Right renal pelvis (tissue), 4 donors: ENCODE measurements around the gene IFT80. TPM values are rescaled to one million over a fixed set of nuclear protein-coding genes. Genes with fewer than 3 reads are reported as not detected.

Experiments used
- DNase-seq, 4 donors: peaks; one replicate each; pipeline ENCODE4 v3.0.0-alpha.2; 2013; ENCODE audit warnings: low read depth in 4 of 4, low spot score in 3 of 4, missing footprints in 1 of 4
- polyA plus RNA-seq, 4 donors: library from polyadenylated mRNA; unstranded; fragments of 120-200 nt; gene quantifications; one replicate each; pipeline ENCODE4 v1.2.1, GENCODE V29; 2013; ENCODE audit not compliant: insufficient read length in 4 of 4

IFT80 gene
- polyA plus RNA-seq, 4 donors: 47.8 to 66.9 (median 62.4) TPM

DNA sequence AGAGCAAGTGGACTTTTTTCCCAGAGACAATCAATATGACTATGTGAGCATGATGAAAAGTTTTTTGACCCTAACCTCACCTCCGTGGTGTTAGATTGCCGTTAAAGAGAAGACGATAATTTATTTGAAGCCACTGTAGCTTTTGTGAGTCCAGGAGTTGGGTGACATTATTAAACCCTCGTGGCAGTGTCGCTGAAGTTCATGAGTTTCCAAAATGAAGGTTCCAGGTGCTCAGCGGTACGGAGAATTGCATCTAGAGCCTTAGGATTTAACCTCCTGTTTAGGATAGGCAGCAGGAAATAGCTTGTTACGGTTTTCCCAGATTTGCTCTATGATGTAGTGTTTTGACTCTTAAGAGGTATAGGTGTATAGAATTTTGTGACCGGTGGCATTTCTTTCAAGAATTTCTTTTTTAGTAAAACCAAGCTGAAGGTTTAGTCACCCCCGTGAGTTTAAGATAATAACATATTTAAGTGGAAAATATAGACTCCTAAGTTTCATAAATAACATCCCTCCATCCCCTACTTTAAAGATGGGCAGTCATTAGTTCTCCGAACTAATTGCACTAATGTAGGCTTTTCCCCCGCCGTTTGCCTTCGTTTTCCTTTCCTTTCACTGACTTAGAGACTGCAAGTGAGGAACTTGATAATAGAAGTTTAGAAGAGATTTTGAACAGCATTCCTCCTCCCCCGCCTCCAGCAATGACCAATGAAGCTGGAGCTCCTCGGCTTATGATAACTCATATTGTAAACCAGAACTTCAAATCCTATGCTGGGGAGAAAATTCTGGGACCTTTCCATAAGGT, 2.5 kb upstream of the IFT80 start:
- peak in 1 of 4 donors; percentile 54 for DNase-seq

DNA sequence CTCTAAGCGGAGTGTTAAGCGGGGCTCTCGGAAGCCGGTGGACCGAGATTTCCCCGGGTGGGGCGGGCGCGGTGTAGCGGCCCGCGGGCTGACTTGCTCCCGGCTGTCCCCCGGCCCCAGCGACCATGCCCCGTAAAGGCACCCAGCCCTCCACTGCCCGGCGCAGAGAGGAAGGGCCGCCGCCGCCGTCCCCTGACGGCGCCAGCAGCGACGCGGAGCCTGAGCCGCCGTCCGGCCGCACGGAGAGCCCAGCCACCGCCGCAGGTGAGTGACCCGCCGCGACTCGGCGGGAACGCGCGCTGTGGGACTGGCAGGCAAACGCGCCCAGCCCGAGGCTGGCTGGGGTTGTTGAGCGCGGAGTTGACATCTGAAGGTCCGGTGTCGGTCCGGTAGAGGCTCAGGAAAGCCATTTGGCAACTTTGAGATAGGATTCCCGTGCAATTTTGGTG, 1.7 kb upstream of the IFT80 start:
- peak in 1 of 4 donors; percentile 5 for DNase-seq

DNA sequence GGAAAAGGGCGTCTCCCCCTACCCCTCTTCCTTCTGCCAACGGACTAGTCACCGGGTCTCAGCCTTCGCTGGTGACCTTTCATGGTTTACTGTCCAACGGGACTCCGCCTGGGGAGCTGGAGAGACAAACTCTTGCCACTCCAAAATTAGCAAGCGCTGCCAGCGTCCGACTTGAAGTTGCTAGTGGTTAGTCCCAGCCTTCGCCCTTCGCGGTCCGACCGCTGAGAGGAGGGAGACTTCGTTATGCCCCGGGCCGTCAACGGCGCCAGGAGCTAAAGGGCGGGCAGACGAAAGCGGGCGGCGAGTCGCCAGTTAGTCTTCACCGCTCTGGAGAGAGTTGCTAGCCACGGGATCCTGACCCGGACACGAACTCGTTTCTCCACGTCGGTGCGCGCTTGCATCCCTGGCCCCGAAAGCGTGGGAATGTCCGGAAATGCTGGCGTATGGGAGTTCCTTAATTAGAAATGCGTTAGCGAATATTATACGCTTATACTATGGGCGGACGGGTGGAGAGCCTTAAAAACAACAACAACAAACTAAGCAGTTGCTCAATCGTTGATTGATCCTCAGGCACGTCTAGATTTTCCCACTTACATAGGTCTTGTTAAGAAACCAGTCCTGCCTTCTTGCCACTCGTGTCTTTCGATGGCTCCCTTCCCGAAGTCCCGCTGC, 1.1 kb upstream of the IFT80 start:
- DNase-seq: peak in 1 of 4 donors; percentile 19

DNA sequence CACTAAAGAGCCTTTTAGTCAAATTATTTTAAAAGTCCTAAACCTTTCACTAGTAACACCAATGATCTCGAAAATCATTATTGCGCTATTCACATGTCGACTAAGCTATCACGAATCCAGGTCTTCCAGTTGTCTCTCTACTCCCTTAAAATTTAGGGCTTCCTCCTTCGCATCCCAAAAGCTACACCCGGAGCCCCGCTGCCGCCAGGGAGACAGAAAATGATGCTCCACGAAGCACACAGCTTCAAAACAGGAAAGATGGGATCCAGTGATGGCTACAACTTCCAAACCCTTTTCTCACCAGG, 253 bp downstream of the IFT80 start:
- DNase-seq: no peak

DNA sequence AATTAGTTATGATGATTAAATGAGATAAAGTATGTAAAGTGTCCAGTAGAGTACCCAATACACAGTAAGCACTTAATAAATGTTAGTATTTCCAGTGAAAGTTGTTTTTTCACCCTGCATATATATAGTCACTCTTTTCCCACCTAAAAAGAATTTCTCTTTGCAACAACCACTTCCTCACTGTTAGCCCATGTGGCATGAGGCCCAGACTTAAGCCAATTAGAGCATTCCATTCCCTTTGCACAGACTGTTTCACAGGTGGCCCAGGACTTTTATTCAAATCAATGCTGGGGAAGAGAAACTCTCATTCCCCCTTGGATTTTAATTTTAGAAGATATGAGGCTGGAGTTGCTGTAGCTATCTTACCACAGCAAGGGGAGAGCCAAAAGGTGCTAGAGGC, 3.7 kb downstream of the IFT80 start:
- DNase-seq: no peak

DNA sequence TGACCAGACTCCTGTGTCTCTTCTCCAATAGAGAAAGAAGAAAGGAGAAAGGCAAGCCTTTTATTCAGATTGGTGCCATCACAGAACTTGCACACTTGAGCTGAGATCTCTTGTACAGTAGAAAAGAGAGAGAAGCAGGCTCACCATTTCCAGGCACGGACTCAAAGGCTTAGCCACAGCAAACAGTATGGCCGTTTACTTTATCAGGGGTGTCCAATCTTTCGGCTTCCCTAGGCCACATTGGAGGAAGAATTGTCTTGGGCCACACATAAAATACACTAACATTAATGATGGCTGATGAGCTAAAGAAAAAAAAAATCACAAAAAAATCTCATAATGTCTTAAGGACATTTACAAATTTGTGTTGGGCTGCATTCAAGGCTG, 5.0 kb downstream of the IFT80 start:
- DNase-seq: no peak

DNA sequence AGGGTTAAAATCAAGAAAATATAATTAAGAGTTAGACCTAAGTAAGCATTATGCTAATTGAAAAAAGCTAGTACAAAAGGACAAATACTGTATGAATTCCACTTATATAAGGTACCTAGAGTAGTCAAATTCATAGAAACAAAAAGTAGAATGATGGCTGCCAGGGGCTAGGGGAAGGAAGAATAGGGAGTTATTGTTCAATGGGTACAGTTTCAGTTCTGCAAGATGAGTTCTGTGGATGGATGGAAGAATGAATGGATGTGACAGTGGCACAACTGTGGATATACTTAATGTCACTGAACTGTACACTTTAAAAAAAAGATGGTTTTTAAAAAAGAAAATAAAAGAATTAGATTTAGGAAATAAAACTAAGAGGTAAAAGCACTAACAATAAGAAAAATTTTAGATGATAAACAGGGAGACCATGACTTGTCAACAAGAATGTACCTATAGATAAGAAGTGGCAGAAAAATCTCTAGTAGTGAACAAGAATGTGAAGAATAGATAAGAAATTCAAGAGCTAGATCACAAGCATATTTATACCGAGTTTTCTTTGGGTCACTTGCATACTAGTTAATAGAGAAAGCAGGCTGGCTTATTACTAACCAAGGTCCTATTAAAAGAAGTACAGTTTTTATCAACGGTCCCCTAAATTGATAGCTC, 5.5 kb downstream of the IFT80 start:
- DNase-seq: no peak

DNA sequence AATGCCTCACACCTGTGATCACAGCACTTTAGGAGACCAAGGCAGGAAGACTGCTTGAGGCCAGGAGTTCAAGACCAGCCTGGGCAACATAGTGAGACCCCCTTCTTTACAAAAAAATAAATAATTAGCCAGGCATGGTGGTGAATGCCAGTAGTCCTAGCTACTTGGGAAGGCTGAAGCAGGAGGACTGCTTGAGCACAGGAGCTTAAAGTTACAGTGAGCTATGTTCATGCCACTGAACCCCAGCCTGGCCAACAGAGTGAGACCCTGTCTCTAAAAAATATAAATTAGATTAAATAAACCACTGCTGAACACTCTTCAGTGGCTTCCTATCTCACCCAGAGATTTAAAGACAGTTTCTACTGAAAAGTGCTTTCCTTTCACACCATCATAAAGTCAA, 6.2 kb downstream of the IFT80 start:
- DNase-seq: no peak

DNA sequence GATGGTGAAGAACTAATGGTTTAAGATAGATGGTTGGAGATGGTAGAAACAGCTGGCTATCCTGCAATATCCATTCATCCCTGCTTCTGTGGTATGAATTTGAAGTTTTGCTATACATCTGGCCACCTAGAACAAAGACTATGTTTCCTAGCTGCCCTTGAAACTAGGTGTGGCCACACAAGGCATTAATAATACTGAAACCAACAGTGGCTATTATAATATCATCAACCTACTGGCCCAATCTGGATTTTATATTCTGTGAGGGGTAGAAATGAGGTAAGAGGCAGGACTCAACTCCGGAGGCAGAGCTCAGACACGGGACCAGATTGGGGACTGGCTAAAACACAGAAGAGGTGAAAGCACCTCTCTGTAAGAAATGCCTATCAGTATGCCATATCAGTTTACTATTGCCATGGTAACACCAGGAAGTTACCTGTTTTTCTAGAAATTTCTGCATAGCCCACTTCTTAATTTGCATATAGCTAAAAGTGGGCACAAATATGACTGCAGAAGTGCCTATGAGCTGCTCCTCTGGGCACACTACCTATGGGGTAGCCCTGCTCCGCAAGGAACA, 8.4 kb downstream of the IFT80 start:
- no peak for DNase-seq

DNA sequence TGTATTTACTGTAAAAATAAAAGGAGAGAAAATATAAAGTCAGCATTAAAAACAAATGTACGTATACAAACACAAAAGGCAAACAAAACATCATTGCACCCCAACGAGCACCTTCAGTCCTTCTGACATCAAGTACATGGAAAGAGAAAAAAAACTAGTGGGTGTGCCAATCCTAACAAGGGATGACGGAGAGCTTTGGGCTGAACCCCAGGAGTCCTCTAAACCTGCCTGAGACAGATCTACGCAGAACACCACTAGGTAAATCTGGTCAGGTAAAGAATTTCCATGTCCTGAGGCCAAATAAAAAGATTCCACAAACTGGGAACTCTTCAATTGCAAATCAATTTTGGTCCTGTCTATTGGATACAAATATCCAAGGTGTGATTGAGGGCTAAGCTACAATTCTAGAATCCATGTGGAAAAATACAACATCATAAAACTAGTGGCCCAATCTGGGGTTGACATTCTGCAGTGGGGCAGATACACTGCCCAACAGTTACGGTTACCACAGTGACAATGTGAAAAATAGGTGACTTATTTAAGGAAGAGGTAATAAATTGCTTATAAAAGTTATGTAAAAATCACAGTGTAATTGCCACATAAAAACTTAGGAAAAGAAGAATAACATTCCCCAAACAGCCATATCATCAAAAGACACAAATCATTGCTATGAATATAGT, 14.2 kb downstream of the IFT80 start:
- DNase-seq: no peak

DNA sequence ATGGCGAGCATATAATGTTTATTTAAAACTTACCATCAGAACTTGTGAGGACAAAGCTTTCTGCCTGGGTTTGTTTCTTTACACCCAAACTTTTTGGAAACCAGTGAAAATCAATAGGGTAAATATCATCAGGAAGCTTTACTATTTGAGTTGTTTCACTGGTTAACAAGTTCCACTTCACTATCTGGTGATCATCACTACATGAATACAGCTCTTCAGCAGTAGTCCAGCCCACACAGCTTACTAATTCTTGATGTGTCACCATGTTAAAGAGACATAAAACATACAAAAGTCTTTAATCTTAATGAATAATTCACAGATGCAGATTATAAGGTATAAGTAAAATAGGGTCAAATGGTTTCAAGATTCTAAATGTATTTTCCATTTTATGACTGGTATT, 17.6 kb downstream of the IFT80 start:
- DNase-seq: no peak

DNA sequence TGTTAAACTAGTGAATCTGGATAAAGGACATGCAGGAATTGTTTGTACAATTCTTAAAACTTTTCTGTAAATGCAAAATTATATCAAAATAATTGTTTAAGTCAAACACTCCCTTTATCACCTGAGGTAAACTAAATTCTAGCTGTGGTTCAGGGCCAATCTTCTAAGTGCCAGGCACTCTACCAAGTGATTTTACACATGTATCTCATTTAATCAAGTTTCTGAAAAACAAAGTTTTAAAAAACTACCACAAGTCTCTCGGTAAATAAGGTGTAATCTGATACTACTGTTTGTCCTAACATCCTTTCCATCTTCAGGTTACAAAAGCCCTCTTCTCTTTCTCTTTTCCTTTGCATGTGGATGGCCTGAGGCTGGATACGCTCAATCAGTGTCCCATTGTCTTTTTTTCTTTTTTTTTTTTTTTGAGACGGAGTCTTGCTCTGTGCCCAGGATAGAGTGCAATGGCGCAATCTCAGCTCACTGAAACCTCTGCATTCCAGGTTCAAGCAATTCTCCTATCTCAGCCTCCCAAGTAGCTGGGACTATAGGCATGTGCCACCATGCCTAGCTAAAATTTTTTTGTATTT, 19.3 kb downstream of the IFT80 start:
- DNase-seq: no peak

DNA sequence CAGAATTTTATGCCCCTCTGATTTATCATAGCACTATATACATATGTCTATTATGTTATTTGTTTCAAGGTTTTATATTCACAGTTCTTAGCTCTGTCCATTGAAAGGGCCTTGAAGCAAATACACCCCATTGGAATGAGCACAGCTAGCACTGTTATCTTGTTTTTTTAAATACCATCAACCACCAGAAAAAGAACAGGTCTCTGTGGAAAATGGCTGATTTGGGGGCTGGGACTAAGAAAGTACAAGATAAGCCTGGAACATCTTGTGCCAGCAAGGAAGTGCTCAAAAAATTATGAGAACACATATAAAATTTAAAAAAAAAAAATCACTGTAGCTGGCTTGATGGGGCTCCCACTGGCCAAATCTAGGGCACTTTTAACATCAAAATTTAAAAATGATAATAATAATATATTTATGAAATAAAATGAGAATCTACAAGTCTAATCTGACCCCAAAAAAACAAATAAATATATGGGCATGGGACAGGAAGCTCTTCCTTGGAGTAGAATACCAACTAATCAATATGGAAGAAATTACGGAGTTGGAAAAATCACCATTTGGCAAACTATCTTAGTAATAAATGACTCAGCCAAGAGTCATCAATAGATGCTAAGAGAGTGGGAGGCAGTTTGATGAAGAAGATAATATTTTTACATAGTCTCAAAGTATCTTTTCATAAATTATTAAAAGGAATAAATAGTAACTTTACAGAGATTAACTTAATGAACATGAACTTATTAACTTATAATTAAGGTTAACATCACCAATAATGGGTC, 20.5 kb downstream of the IFT80 start:
- DNase-seq: no peak

DNA sequence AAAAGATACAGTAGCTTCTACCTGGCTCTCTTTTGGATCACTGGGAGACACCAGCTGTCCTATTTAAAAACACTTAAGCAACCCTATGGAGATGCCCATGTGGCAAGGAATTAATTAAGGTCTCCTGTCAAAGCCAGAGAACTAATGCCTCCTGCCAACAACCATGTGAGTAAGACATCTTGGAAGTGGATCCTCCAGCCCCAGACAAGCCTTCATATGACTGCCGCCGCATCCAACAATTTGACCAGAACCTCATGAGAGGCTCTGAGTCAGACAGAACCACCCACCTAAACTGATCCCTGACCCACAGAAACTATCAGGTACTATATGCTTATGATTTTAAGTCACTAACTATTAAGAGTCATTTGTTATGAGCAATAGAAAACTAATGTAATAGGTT, 22.3 kb downstream of the IFT80 start:
- no peak for DNase-seq

DNA sequence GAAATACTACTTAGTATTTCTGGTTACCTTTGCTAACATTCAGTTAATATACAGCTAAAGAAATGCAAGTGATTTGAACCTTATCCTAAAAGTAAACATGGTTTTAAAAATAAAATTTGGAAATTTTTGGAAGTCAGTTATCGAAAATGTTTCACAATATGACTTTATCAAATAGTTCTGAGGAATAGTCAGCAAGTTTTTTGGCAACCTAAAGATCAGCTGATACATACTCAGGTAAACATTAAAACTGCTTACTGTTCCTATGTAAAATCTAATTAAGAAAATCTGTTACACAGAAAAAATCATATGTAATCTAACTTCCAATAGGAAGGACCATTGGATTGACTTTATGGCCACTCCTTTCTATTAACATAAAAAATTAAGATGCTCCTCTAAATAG, 24.1 kb downstream of the IFT80 start:
- no peak for DNase-seq

DNA sequence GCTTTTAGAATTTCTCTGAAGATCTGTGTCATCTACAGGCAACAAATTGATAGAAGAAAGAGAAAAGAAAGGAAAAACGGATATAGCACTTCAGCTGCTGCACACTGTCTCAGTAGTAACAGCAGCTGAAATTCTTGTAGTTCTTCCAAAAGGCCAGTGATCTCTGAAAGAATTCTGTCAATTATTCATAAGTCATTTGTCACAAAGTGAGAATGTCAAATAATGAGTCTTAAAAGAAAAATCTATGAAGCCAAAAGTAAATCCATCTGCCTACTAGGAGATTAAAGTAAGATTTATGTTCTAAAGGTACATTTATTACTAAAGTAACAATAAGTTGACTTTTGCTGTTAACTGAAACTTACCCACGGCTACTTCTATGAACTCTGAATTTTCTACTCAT, 24.6 kb downstream of the IFT80 start:
- no peak for DNase-seq

DNA sequence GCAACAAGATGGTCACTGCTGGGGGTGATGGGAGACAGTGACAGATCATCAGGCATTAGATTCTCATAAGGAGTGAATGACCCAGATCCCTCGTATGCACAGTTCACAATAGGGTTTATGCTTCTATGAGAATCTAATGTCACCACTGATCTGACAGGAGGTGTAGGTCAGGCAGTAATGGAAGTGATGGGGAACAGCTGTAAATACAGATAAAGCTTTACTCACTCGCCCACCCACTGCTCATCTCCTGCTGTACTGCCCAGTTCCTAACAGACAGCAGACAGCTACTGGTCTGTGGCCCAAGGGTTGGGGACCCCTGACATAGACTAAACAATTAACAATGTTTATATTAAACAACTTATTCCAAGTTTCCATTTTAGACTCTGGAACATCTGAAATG, 25.4 kb downstream of the IFT80 start:
- DNase-seq: no peak

DNA sequence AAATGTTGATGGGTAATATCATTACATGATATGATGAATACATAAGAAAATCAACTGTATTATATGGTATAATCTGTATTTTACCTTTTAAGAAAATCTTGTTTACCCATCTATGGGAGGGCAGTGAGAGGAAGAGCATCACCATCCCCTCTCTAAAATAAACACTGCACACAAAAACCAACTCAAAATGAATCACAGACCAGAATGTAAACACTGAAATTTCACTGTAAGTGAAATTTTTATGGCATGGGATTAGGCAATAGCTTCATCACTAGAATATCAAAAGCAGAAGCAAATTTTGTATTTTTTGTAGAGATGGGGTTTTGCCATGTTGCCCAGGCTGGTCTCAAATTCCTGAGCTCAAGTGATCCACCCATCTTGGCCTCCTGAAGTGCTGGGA, 26.2 kb downstream of the IFT80 start:
- DNase-seq: no peak

DNA sequence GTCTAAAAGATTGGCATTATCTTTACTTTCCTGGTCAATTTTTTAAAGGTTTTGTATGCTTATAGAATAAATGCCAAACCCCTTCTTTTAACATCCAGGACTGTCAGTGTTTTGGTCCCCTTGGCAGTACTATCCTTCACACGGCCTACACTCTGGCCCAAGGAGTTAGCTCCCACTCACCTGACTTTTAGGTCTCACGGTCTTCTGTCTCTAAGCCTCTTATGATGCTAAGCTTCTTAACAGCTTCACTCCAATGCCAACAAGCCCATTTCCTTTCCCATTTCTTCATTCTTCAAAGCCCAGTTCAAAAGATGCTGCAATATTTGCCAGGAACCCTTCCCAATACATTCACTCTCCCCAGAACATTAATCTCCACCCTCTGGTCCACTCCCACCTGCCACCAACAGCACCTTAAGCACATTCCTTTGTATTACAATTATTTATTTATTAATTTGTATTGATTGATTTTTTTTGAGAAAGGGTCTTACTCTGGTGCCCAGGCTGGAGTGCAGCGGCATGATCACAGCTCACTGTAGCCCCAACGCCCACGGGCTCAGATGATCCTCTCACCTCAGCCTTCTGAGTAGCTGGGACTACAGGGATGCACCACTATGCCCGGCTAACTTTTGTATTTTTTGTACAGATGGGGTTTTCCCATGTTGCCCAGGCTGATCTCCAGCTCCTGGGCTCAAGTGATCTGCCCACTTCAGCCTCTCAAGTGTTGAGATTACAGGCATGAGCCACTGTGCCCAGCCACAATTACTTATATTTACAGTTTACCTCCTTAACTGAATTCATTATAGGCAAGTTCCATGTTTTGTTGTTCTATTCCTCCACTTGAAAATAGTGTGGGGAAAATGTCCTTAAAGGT, 27.8 kb downstream of the IFT80 start:
- no peak for DNase-seq
